Hepatocyte (in vitro differentiated cells): Measurements from ENCODE around the gene TNFRSF4. TPM values are rescaled to one million over a fixed set of nuclear protein-coding genes. Genes with fewer than 3 reads are reported as not detected.
"Not testable (repeated sequence)": the region's sequence is repeated elsewhere in the genome, so short reads cannot be mapped to it uniquely, and the experiment has no call there.

Experiments
- DNase-seq: peaks from one replicate; pipeline ENCODE4 v3.0.0-alpha.2; 2016; ENCODE audit warnings: low spot score
- H2AFZ ChIP-seq: fragments of 200-600 bp; sonication (generic); 2 replicates; pipeline ENCODE4 v1.6.0; 2016; ENCODE audit warnings: antibody characterized with exemption, mild to moderate bottlenecking
- H3K27ac ChIP-seq: fragments of 200-600 bp; sonication (generic); 2 replicates; pipeline ENCODE4 v1.5.1; 2016; ENCODE audit warnings: mild to moderate bottlenecking
- H3K27me3 ChIP-seq: fragments of 200-600 bp; sonication (generic); 2 replicates; pipeline ENCODE4 v1.6.1; 2016
- H3K36me3 ChIP-seq: fragments of 200-600 bp; sonication (generic); replicated peaks from 2 replicates; pipeline ENCODE4 v1.5.1; 2016; ENCODE audit warnings: low read depth; ENCODE audit not compliant: insufficient read depth
- H3K4me1 ChIP-seq: fragments of 200-600 bp; sonication (generic); 2 replicates; pipeline ENCODE4 v1.5.1; 2016; ENCODE audit warnings: mild to moderate bottlenecking, moderate library complexity; ENCODE audit not compliant: insufficient read depth
- H3K4me2 ChIP-seq: fragments of 200-600 bp; sonication (generic); 2 replicates; pipeline ENCODE4 v1.6.0; 2016
- H3K4me3 ChIP-seq: fragments of 200-600 bp; sonication (generic); 2 replicates; pipeline ENCODE4 v1.5.1; 2016; ENCODE audit warnings: mild to moderate bottlenecking
- H3K79me2 ChIP-seq: fragments of 200-600 bp; sonication (generic); 2 replicates; pipeline ENCODE4 v1.6.0; 2017; ENCODE audit warnings: mild to moderate bottlenecking
- H3K9me2 ChIP-seq: fragments of 200-600 bp; sonication (generic); replicated peaks from 2 replicates; pipeline ENCODE4 v1.6.0; 2017; ENCODE audit warnings: mild to moderate bottlenecking; ENCODE audit not compliant: insufficient read depth
- H3K9me3 ChIP-seq: fragments of 200-600 bp; sonication (generic); 2 replicates; pipeline ENCODE4 v1.5.1; 2016; ENCODE audit warnings: low read depth, mild to moderate bottlenecking
- H4K20me1 ChIP-seq: fragments of 200-600 bp; sonication (generic); 2 replicates; pipeline ENCODE4 v1.6.0; 2016; ENCODE audit warnings: mild to moderate bottlenecking; ENCODE audit not compliant: insufficient read depth, poor library complexity, severe bottlenecking
- CTCF ChIP-seq: fragments of 200-600 bp; sonication (generic); IDR thresholded peaks from 2 replicates; pipeline ENCODE4 v1.5.1; 2016; ENCODE audit warnings: antibody characterized with exemption, mild to moderate bottlenecking; ENCODE audit not compliant: poor library complexity
- EZH2 ChIP-seq: fragments of 200-600 bp; sonication (generic); IDR thresholded peaks from 2 replicates; pipeline ENCODE4 v1.6.1; 2016; ENCODE audit warnings: antibody characterized with exemption, mild to moderate bottlenecking, borderline replicate concordance
- EZH2phosphoT487 ChIP-seq: fragments of 200-600 bp; sonication (generic); IDR thresholded peaks from one replicate; pipeline ENCODE4 v1.6.1; 2018; ENCODE audit warnings: antibody characterized with exemption, mild to moderate bottlenecking, low read depth, moderate library complexity; ENCODE audit not compliant: unreplicated experiment, severe bottlenecking
- WGBS: methylation state at CpG from one replicate; pipeline ENCODE4 v1.1.6; 2016; ENCODE audit warnings: low lambda C conversion rate; ENCODE audit errors: missing lambda C conversion rate; 5-methylcytosine and 5-hydroxymethylcytosine counted together
- polyA plus RNA-seq: library from polyadenylated mRNA; unstranded; fragments of >200 nt; fragmentation: Nextera tagmentation; extraction: Ambion mirVana; gene quantifications from 2 replicates; pipeline ENCODE4 v1.2.1, GENCODE V29; 2016
- total RNA-seq: library from RNA; depleted of rRNA; stranded (reverse); fragments of >200 nt; gene quantifications from 2 replicates; pipeline ENCODE4 v1.2.3, GENCODE V29; 2014

The TNFRSF4 gene
- total and polyA plus RNA-seq, 2 experiments from 2014 or later, result not detected

GRCh38 chr1:1196431-1197187 lies 17.3 kb downstream of the TNFRSF4 start:
- Histone ChIP-seq H3K4me3 (no peak overlapping the region), H3K79me2 (no peaks in the 10 kb centered on the region), H3K9me2 (no peaks in the 10 kb centered on the region), H3K4me2 (no peak overlapping the region), H3K36me3 (no peaks in the 10 kb centered on the region), H2AFZ (no peak overlapping the region), H3K4me1 (no peaks in the 10 kb centered on the region), H3K9me3 (no peaks in the 10 kb centered on the region), H3K27ac (no peak overlapping the region), H4K20me1 (no peaks in the 10 kb centered on the region), H3K27me3 (no peaks in the 10 kb centered on the region)
- TF ChIP-seq EZH2phosphoT487, result no peak
- no peak for TF ChIP-seq EZH2
- TF ChIP-seq CTCF, result no peak
- DNase-seq, result no peak
- 89% methylated on average over 13 of the region's 13 CpGs for WGBS

- not testable (repeated sequence) for H3K36me3 ChIP-seq, H3K4me3 ChIP-seq, DNase-seq, H4K20me1 ChIP-seq, H3K27ac ChIP-seq, H3K4me2 ChIP-seq, H3K4me1 ChIP-seq, H2AFZ ChIP-seq, H3K9me2 ChIP-seq, H3K27me3 ChIP-seq, H3K79me2 ChIP-seq, H3K9me3 ChIP-seq
- 85% methylated on average over 6 of the region's 6 CpGs for WGBS
Measured at GRCh38 chr1:1195726-1196125, 18.2 kb downstream of the TNFRSF4 start.

GRCh38 chr1:1194723-1195122 lies 19.2 kb downstream of the TNFRSF4 start:
- TF ChIP-seq CTCF (no peak), EZH2phosphoT487 (no peak), EZH2 (no peak)
- Histone ChIP-seq H3K4me3 (no peak overlapping the region), H3K4me2 (no peak overlapping the region), H3K27ac (no peak overlapping the region), H4K20me1 (no peaks in the 10 kb centered on the region), H3K79me2 (no peaks in the 10 kb centered on the region), H3K36me3 (no peaks in the 10 kb centered on the region), H3K27me3 (no peaks in the 10 kb centered on the region), H2AFZ (no peak overlapping the region), H3K9me2 (no peaks in the 10 kb centered on the region), H3K9me3 (no peaks in the 10 kb centered on the region), H3K4me1 (no peaks in the 10 kb centered on the region)
- 82% methylated on average over 3 of the region's 3 CpGs for WGBS
- DNase-seq, result no peak

- WGBS, result 91% methylated on average over 11 of the region's 11 CpGs
- Histone ChIP-seq H3K4me1 (no peaks in the 10 kb centered on the region), H3K4me3 (no peak overlapping the region), H3K36me3 (no peaks in the 10 kb centered on the region), H3K27me3 (no peaks in the 10 kb centered on the region), H3K27ac (no peak overlapping the region), H3K9me2 (no peaks in the 10 kb centered on the region), H3K4me2 (no peak overlapping the region), H4K20me1 (no peaks in the 10 kb centered on the region), H3K79me2 (no peaks in the 10 kb centered on the region), H3K9me3 (no peaks in the 10 kb centered on the region), H2AFZ (no peak overlapping the region)
- no peak for TF ChIP-seq EZH2
- TF ChIP-seq CTCF, result no peak
- no peak for TF ChIP-seq EZH2phosphoT487
- no peak for DNase-seq
Measured at GRCh38 chr1:1191734-1192133, 22.2 kb downstream of the TNFRSF4 start.
